Esophagus (tissue), 2 donors: Measurements from ENCODE around the gene PIP5KL1. TPM values are rescaled to one million over a fixed set of nuclear protein-coding genes. Genes with fewer than 3 reads are reported as not detected.

Experiments
- H3K27ac ChIP-seq, 2 donors: one replicate each; pipeline ENCODE4 v1.5.1; 2013; ENCODE audit warnings: low read depth in 2 of 2, mild to moderate bottlenecking in 2 of 2, inconsistent platforms in 1 of 2, low read length in 1 of 2, moderate library complexity in 1 of 2
- H3K27me3 ChIP-seq, 2 donors: one replicate each; pipeline ENCODE4 v1.6.1; 2013; ENCODE audit warnings: low read length in 2 of 2, control low read depth in 1 of 2, mild to moderate bottlenecking in 1 of 2; ENCODE audit not compliant: insufficient read depth in 2 of 2, control insufficient read depth in 1 of 2
- H3K36me3 ChIP-seq, 2 donors: one replicate each; pipeline ENCODE4 v1.6.1; 2013; ENCODE audit warnings: low read length in 1 of 2; ENCODE audit not compliant: control insufficient read depth in 2 of 2, insufficient read depth in 2 of 2
- H3K4me1 ChIP-seq, 2 donors: one replicate each; pipeline ENCODE4 v1.6.1; 2013; ENCODE audit warnings: low read length in 1 of 2; ENCODE audit not compliant: control insufficient read depth in 2 of 2, insufficient read depth in 2 of 2
- H3K4me3 ChIP-seq, 2 donors: one replicate each; pipeline ENCODE4 v1.5.1; 2013; ENCODE audit warnings: low read length in 2 of 2, mild to moderate bottlenecking in 2 of 2, low read depth in 1 of 2, moderate library complexity in 1 of 2
- H3K9me3 ChIP-seq, 2 donors: one replicate each; pipeline ENCODE4 v1.6.1; 2013; ENCODE audit warnings: mild to moderate bottlenecking in 2 of 2, low read depth in 1 of 2, low read length in 1 of 2, moderate library complexity in 1 of 2; ENCODE audit not compliant: control insufficient read depth in 2 of 2, insufficient read depth in 1 of 2
- WGBS, 2 donors: extraction: QIAGEN DNeasy Blood & Tissue Kit; methylation state at CpG; one replicate each; pipeline ENCODE4 v1.1.7; 2013; 5-methylcytosine and 5-hydroxymethylcytosine counted together
- polyA plus RNA-seq, 2 donors: library from polyadenylated mRNA; stranded (reverse); fragments of 200-250 nt; gene quantifications; one replicate each; pipeline ENCODE4 v1.2.3, GENCODE V29; 2013
- donor health status: healthy with polysubstance abuse.
- donor health status: Bipolar disorder and iron deficiency.

The PIP5KL1 gene
- polyA plus RNA-seq, 2 donors = 2.7 to 4.8 TPM

GRCh38 chr9:127910613-127911205 is 19.9 kb downstream of the PIP5KL1 start:
- Histone ChIP-seq H3K36me3 (peaks cover 0 to 19% of the 10 kb centered on the region in 2 donors), H3K4me1 (peaks cover 2 to 16% of the 10 kb centered on the region in 2 donors), H3K27me3 (no peaks in the 10 kb centered on the region), H3K27ac (peak overlapping the region in 1 of 2 donors; percentile 15), H3K4me3 (no peak overlapping the region), H3K9me3 (no peaks in the 10 kb centered on the region)
- WGBS, 2 donors = 55% methylated on average over 6 of the region's 6 CpGs

GRCh38 chr9:127909839-127910273 is 20.7 kb downstream of the PIP5KL1 start:
- 88 to 89% methylated on average over 17 of the region's 17 CpGs for WGBS, 2 donors
- no peaks in the 10 kb centered on the region for H3K9me3 ChIP-seq
- H3K27ac ChIP-seq = no peak overlapping the region
- no peak overlapping the region for H3K4me3 ChIP-seq
- H3K27me3 ChIP-seq = no peaks in the 10 kb centered on the region
- H3K4me1 ChIP-seq = peaks cover 0 to 16% of the 10 kb centered on the region in 2 donors
- H3K36me3 ChIP-seq = peaks cover 0 to 19% of the 10 kb centered on the region in 2 donors

GRCh38 chr9:127908660-127908926 is 22.0 kb downstream of the PIP5KL1 start:
- Histone ChIP-seq H3K4me3 (no peak overlapping the region), H3K36me3 (peaks cover 0 to 17% of the 10 kb centered on the region in 2 donors), H3K27me3 (no peaks in the 10 kb centered on the region), H3K9me3 (no peaks in the 10 kb centered on the region), H3K4me1 (peaks cover 4 to 24% of the 10 kb centered on the region in 2 donors), H3K27ac (no peak overlapping the region)
- 97% methylated on average over 10 of the region's 10 CpGs for WGBS, 2 donors

- peaks cover 0 to 16% of the 10 kb centered on the region in 2 donors for H3K36me3 ChIP-seq
- no peaks in the 10 kb centered on the region for H3K9me3 ChIP-seq
- H3K4me1 ChIP-seq = peaks cover 4 to 27% of the 10 kb centered on the region in 2 donors
- WGBS, 2 donors = 90% methylated on average over 34 of the region's 35 CpGs
- H3K27ac ChIP-seq = no peak overlapping the region
- no peak overlapping the region for H3K4me3 ChIP-seq
- no peaks in the 10 kb centered on the region for H3K27me3 ChIP-seq
Measured at GRCh38 chr9:127907867-127908659, 22.5 kb downstream of the PIP5KL1 start.

- WGBS, 2 donors = 57 to 58% methylated on average over 11 to 12 of the region's 12 CpGs
- Histone ChIP-seq H3K4me3 (no peak overlapping the region), H3K27me3 (no peaks in the 10 kb centered on the region), H3K4me1 (peaks cover 4 to 24% of the 10 kb centered on the region in 2 donors), H3K27ac (peak overlapping the region; percentile 80 to 92), H3K9me3 (no peaks in the 10 kb centered on the region), H3K36me3 (peaks cover 0 to 8% of the 10 kb centered on the region in 2 donors)
Measured at GRCh38 chr9:127905788-127906191, 24.8 kb downstream of the PIP5KL1 start.

DNA sequence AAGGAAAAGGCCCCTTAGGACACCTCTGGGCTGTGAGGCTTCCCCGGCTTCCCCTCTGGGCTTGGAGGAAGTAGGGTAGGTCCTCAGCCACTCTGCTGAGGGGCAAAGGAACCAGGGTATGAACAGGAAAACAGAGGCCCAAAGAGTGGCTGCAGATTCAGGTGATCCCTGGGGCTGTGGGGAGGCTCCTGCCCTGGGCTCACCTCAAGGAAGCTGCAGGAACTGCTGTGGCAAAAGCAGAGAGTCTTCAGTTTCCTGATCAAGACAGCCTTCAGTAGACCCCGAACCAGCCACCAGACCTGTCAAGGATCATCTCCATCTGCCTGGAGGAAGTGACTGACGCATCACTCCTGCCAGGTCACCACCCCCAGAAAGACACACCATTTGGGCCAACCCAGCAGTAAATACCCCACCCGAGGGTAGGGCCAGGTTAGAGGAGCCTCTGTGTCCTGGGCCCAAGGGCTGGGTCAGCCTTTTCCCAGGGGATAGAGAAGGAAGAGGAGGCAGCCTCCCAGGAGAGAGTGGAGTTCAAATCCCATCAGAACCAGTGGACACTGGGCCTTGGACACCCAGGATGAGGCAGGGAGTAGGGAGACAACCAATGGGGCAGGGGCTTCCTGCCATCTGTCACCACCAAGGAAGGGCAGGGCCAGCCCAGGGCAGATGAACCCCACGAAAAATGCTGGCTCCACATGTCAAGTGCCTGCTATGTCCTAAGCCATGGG is 25.4 kb downstream of the PIP5KL1 start:
- H3K4me3 ChIP-seq = peak overlapping the region; percentile 17 to 23
- H3K36me3 ChIP-seq = peaks cover 0 to 8% of the 10 kb centered on the region in 2 donors
- peak overlapping the region; percentile 80 to 92 for H3K27ac ChIP-seq
- H3K27me3 ChIP-seq = no peaks in the 10 kb centered on the region
- H3K9me3 ChIP-seq = no peaks in the 10 kb centered on the region
- WGBS, 2 donors = 36 to 46% methylated on average over 5 of the region's 5 CpGs
- H3K4me1 ChIP-seq = peaks cover 4 to 24% of the 10 kb centered on the region in 2 donors

- no peaks in the 10 kb centered on the region for H3K9me3 ChIP-seq
- H3K4me1 ChIP-seq = peaks cover 4 to 28% of the 10 kb centered on the region in 2 donors
- H3K4me3 ChIP-seq = peak overlapping the region; percentile 17 to 23
- WGBS, 2 donors = 21 to 33% methylated on average over 12 of the region's 12 CpGs
- H3K27me3 ChIP-seq = no peaks in the 10 kb centered on the region
- H3K27ac ChIP-seq = peak overlapping the region; percentile 80 to 92
- peaks cover 0 to 4% of the 10 kb centered on the region in 2 donors for H3K36me3 ChIP-seq
Measured at GRCh38 chr9:127904561-127905003, 26.0 kb downstream of the PIP5KL1 start.

GRCh38 chr9:127903557-127904475 is 26.8 kb downstream of the PIP5KL1 start:
- Histone ChIP-seq H3K36me3 (peaks cover 0 to 3% of the 10 kb centered on the region in 2 donors), H3K27me3 (no peaks in the 10 kb centered on the region), H3K4me1 (peaks cover 4 to 28% of the 10 kb centered on the region in 2 donors), H3K4me3 (peak overlapping the region in 1 of 2 donors; percentile 17), H3K9me3 (no peaks in the 10 kb centered on the region), H3K27ac (peak overlapping the region; percentile 80 to 92)
- 47 to 49% methylated on average over 17 of the region's 17 CpGs for WGBS, 2 donors
